GM12875 (cell line): ENCODE data around the gene PHC1.
A peak's percentile ranks its signal among the peaks of the same experiment; 100 is the strongest.

Source experiments
- H3K4me3 ChIP-seq: one replicate; pipeline ENCODE4 v1.5.1; 2011; ENCODE audit warnings: low read depth, low read length, control low read depth
- TF ChIP-seq, protein P1 (sequence below): IDR thresholded peaks from 2 replicates; pipeline ENCODE4 v1.5.1; 2011; ENCODE audit warnings: low read depth, mild to moderate bottlenecking, control low read depth, inconsistent platforms, low read length, moderate library complexity, borderline replicate concordance; ENCODE audit not compliant: insufficient read depth

Gene PHC1

DNA sequence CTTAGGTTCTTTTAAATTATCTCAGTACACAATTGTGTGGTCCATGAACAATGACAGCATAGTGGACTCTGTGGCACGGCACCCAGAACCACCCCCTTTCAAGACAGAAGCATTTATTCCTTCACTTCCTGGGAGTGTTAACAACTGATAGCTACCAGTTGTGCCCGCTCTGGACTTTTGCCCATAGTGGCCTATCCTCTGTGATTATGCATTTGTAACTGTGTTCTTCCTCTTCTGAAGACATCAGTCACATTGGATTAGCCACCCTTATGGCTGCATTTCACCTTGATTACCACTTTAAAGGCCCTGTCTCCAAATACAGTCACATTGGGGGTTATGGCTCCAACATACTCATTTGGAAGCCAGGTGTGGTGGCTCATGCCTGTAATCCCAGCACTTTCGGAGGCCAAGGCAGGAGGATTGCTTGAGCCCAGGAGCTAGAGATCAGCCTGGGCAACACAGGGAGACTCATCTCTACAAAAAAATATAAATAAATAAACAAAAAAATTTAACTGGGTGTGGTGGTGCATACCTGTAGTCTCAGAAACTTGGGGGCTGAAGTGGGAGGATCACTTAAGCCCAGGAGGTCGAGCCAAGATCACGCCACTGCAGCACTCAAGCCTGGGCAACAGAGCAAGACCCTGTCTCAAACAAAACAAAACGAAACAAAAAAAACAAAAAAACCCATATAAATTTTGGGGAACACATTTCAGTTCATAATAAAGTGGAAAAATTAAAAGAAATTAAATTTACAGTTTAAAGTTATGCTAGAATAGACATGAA lies 27.6 kb upstream of the PHC1 start:
- H3K4me3 ChIP-seq, result no peak overlapping the region
- TF ChIP-seq, protein P1, sequence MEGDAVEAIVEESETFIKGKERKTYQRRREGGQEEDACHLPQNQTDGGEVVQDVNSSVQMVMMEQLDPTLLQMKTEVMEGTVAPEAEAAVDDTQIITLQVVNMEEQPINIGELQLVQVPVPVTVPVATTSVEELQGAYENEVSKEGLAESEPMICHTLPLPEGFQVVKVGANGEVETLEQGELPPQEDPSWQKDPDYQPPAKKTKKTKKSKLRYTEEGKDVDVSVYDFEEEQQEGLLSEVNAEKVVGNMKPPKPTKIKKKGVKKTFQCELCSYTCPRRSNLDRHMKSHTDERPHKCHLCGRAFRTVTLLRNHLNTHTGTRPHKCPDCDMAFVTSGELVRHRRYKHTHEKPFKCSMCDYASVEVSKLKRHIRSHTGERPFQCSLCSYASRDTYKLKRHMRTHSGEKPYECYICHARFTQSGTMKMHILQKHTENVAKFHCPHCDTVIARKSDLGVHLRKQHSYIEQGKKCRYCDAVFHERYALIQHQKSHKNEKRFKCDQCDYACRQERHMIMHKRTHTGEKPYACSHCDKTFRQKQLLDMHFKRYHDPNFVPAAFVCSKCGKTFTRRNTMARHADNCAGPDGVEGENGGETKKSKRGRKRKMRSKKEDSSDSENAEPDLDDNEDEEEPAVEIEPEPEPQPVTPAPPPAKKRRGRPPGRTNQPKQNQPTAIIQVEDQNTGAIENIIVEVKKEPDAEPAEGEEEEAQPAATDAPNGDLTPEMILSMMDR, result no peak

- H3K4me3 ChIP-seq, result no peak overlapping the region
- TF ChIP-seq, protein P1, result no peak
Observed at GRCh38 chr12:8887285-8887715, 27.0 kb upstream of the PHC1 start.

- peak overlapping the region; percentile 40 for H3K4me3 ChIP-seq
Observed at GRCh38 chr12:8890313-8891085, 23.8 kb upstream of the PHC1 start.

DNA sequence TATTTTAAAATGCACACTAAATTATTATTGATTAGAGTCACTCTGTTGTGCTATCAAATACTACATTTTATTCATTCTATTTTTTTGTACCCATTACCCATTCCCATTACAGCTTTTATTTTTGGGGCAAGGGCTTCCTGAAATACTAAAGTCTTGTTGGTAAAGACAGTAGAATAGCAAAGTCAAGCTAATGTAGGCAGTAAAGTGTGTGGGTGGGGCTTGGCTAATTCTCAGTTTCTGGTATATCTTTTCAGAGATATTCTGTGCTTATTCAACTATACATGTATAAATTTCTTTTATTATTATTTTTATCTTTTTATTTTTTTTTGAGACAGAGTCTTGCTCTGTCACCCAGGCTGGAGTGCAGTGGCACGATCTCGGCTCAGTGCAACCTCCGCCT lies 22.3 kb upstream of the PHC1 start:
- TF ChIP-seq, protein P1, result no peak
- H3K4me3 ChIP-seq, result no peak overlapping the region

More at GRCh38 chr12:8890313-8891085, 23.8 kb upstream of the PHC1 start:
- TF ChIP-seq, protein P1, result peak; percentile 66

- TF ChIP-seq, protein P1, result no peak
- H3K4me3 ChIP-seq, result no peak overlapping the region
Observed at GRCh38 chr12:8894378-8894777, 19.9 kb upstream of the PHC1 start.

- TF ChIP-seq, protein P1, result no peak
- H3K4me3 ChIP-seq, result no peak overlapping the region
Observed at GRCh38 chr12:8894986-8895385, 19.3 kb upstream of the PHC1 start.
